ENCODE results near the gene TMEM132A.

Gene TMEM132A

DNA sequence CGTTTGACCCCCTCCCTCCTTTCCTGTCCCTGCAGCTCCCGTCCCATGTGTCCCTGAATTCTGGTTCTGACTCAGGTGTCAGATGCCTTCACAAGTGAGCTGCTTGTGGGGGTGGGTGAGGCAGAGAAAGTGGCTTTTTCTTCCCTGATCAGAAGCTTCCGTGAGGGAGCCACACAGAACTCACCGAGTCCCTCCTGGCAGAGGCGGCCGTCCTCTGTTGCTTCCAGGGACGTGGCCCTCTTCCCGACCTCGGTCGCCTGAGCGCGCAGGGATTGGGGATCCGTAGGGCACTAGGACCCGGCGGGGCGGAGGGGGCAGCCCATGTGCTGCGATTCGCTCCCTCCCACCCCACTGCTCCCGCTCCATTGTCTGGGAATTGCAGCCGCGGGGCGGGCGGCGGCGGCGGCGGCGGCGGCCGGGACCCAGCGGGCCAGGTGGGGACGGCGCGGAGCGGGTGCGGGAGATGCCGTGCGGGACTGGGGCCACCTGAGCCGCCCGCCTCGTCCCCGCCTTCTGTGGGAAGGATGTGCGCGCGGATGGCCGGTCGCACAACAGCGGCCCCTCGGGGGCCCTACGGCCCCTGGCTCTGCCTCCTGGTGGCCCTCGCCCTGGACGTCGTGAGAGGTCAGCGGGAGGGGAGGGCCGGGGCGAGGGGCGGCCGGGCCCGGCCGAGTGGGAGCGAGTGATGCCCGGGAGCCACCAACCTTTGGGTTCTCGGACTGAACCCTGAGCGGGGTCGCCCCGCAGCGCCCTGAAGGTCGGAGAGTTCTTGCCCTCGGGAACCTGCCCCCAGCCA is at the start of gene TMEM132A:
Gene TMEM132A, plus strand, starts transcription at position 351 of the 796 bp plus-strand sequence. Its CDS starts 174 bp downstream, at position 525.
- DNase-seq = peak; percentile 44

DNA sequence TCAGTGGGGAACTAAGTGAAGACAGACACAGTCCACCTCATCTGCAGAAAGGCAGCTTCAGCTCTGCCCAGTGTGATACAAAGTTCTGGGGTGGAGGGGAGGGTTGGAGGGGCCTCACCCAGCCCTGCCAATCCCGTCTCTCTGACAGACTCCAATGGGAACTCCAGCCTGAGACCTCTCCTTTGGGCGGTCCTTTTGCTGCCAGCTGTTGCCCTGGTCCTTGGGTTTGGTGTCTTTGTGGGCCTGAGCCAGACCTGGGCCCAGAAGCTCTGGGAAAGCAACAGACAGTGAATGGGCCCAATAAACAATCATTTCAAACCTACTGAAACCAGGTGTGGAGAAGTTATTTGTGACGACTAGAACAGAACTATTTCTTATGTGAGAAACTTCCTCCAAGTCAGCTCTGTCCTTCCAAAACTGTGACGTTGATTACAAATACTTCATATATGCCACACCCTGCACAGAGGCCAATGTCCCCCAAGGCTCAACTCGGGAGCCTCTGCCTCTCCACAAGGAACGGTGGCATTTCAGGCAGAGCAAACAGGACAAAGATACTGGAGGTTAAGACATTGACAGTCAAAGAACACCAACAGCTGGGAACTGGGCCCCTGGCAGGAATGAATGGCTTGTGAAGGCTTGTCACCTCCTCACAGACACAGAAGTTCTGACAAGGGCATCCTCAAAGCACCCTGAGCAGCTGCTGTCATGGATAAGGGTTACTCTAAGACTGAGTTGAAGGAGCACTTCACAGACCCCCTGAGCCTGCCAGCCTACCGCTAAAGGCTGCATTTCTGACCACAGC is 48.7 kb upstream of the TMEM132A start:
- DNase-seq = no peak

DNA sequence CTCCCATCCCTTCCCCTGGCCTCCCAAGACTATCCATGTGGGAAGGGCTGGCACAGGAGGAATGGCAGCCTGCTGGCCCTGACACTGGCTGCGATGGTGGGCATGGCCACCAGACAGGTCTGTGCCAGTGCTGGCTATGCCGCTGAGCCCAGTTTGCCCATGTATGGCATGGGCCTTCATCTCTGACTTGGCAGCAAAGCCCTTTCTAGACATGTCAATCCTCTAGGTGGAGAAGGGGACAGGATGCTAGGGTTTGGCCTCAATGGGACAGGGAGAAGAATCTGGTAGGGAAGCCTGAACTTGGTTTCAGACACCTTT is 48.1 kb upstream of the TMEM132A start:
- no peak for DNase-seq

GRCh38 chr11:60878245-60879101 is 45.8 kb upstream of the TMEM132A start:
- DNase-seq = no peak

DNA sequence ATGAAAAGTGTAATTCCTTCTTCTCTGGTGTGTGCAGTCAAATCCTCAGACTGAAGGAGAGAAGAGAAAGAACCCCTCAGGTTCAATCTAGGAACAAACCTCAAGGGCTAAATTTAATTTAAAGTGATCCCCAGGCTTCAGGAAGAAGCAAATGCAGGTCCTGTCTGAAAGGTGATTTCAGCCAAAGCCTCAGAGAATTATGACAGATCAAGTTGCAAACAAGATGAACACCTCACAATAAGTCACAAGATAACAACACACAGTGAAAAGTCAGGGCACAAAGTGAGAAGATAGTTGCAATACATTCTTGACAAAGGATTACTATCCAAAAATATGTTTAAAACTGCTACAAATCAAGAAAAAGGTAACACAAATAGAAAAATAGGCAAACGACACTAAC is 45.2 kb upstream of the TMEM132A start:
- no peak for DNase-seq

GRCh38 chr11:60879971-60880588 is 44.2 kb upstream of the TMEM132A start:
- no peak for DNase-seq

- no peak for DNase-seq
These were observed 43.5 kb upstream of the TMEM132A start for GRCh38 chr11:60880643-60881282.

GRCh38 chr11:60887556-60887955 is 36.7 kb upstream of the TMEM132A start:
- peak; percentile 34 for DNase-seq

GRCh38 chr11:60889869-60890311 is 34.4 kb upstream of the TMEM132A start:
- no peak for DNase-seq

GRCh38 chr11:60890696-60891095 is 33.6 kb upstream of the TMEM132A start:
- no peak for DNase-seq

DNA sequence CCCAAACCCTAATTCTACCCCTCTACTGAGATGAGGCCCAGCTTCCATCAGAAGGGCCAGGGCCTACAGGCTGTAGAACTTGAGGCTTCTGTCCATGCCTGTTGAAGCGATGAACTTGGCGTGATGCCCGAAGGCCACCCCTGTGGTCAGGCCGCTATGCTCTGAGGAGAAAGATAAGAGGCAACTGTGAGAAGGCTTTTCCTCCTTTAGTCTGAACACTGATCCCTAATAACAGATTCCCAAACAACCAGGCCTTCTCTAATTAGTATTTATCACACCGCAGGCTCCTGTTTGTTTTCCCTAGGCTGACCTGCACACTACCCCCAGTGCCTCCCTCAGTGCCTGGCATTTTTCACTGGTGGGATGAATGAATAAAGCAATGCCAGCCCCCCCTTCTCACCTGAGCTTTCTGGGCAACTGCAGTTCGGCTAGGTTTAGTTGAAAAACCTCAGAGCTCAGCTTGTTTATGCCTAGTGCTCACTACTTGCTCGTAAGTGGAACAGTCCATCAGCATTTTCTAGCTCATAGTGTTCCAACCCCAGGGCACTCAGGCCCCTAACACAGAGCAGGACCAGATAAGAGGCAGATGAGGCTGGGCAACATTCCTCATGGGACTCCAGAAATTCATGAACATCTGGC is 33.0 kb upstream of the TMEM132A start:
- no peak for DNase-seq

DNA sequence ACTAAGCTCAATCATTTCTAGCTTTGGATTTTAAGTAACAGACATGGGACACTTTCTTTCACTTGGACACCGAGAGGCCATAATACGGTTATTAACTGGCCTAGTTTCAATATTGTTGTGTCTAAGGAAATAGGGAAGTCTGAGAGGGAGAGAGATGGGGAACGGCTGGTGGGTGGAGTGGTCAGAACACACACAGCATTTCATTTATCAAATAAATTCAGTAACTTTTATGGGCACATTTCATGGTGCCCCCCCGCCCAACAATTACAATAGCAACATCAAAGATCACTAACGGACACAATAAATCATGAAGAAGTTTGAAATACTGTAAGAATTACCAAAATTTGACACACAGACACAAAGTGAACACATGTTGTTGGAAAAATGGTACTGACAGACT is 28.6 kb upstream of the TMEM132A start:
- no peak for DNase-seq

GRCh38 chr11:60897496-60897895 is 26.8 kb upstream of the TMEM132A start:
- DNase-seq = no peak

GRCh38 chr11:60899046-60899936 is 25.0 kb upstream of the TMEM132A start:
- peak; percentile 26 for DNase-seq

DNA sequence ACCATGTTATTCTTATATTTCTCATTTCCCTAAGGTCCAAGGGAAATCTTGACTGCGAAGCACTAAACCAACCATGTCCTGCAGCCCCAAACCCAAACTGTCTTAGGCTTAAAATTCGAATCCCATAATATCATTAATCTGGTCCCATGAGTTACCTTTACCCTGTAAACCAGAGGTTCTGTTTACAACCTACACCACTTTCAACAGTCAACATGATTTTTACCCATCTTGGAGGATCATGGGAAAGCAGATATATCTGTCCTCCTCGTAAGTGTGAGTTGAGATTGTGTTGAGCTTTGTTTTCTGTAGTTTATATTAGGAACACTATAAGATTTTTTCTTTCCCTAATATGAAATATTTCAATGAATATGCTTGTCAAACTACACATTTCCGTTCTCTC is 24.3 kb upstream of the TMEM132A start:
- no peak for DNase-seq

DNA sequence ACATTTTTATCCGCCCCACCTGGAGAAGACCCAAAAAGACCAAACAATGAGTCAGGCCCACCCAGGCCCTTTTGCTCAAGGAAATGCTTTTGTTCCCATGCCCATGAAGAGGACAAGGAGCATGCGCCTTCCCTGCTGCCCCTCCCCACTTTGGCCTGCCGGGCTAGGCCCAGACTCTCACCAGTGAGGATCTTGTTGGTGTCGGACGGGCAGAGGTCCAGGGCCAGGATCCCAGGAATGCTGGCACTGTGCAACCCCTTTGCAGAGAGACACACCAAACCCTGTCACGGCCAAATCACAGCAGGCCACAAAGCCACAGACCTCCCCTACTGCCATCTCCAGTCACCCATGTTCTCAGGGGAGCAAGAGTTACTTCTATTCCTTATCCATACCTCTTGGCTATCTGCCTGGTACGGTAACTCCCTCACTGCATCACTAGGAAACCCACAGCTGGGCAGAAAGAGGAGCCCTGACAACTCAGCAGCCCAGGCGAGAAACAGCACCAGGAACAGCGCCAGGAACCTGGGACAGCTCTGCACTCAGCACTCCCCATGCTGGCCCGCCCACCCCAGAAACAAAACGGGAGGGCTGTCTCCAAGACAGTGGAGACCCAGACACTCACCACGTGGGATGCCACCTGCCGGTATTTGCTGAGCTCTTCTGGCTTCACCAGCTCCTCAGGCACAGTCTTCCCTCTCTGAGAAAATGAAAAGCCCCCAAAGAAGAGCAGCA is 23.4 kb upstream of the TMEM132A start:
- no peak for DNase-seq

- DNase-seq = no peak
These were observed 21.6 kb upstream of the TMEM132A start for GRCh38 chr11:60902625-60903024.

- DNase-seq = no peak
These were observed 19.2 kb upstream of the TMEM132A start for GRCh38 chr11:60905047-60905446.

DNA sequence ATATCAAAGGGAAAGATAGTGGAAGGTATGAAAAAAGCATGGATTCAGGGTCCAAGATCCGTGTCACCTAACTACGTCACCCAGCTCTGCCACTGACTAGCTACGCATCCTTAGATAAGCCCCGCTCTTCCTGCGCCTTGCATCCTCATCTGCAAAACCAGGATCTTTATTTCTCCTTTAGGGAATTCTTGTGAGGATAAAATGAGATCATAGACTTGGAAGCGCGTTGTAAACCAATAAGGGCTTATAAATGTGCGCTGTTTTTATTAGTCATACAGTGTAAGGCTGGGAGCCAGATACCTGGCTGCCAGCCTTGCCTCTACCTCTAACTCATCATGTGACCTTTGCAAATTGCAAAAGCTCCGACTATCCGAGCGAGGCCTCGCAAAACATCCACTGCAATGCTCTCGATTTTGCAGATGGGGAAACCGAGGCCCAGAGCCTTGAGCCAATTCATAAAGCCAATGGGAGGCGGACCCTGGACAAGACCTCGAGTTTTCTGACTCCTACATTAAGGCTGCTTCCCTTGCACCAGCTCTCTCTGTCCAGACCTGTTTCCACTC is 18.6 kb upstream of the TMEM132A start:
- peak; percentile 33 for DNase-seq
